HepG2 (cell line): ENCODE results near the gene NAMPT. TPM values are rescaled to one million over a fixed set of nuclear protein-coding genes. Genes with fewer than 3 reads are reported as not detected.

Experiments
- BRF2 ChIP-seq: sonication (generic); formaldehyde crosslinking; IDR thresholded peaks from 2 replicates; pipeline ENCODE4 v1.8.1; 2022; ENCODE audit warnings: mild to moderate bottlenecking, missing genetic modification reagents
- CC2D1A ChIP-seq: sonication (generic); formaldehyde crosslinking; IDR thresholded peaks from 2 replicates; pipeline ENCODE4 v1.8.1; 2023; ENCODE audit warnings: mild to moderate bottlenecking, missing genetic modification reagents
- DPF2 ChIP-seq: sonication (generic); formaldehyde crosslinking; IDR thresholded peaks from 2 replicates; pipeline ENCODE4 v1.4.0; 2020; ENCODE audit warnings: mild to moderate bottlenecking, low read depth, missing genetic modification reagents, borderline replicate concordance
- NFE2 ChIP-seq: sonication (generic); formaldehyde crosslinking; IDR thresholded peaks from 2 replicates; pipeline ENCODE4 v1.4.0; 2020; ENCODE audit warnings: missing genetic modification reagents
- NFE2L2 ChIP-seq: fragments of 150-350 bp; IDR thresholded peaks from 2 replicates; pipeline ENCODE4 v1.6.1; 2014; ENCODE audit warnings: low read length
- NR1H2 ChIP-seq: sonication (generic); formaldehyde crosslinking; IDR thresholded peaks from 2 replicates; pipeline ENCODE4 v1.8.1; 2022; ENCODE audit warnings: low read depth, missing genetic modification reagents, borderline replicate concordance
- THAP9 ChIP-seq: sonication (generic); formaldehyde crosslinking; IDR thresholded peaks from 2 replicates; pipeline ENCODE4; 2020; ENCODE audit warnings: missing genetic modification reagents, mild to moderate bottlenecking, borderline replicate concordance
- ZBED4 ChIP-seq: sonication (generic); formaldehyde crosslinking; IDR thresholded peaks from 2 replicates; pipeline ENCODE4 v1.4.0; 2020; ENCODE audit warnings: missing genetic modification reagents, borderline replicate concordance
- ZEB1 ChIP-seq: IDR thresholded peaks from 2 replicates; pipeline ENCODE4 v1.6.1; 2012; ENCODE audit warnings: mild to moderate bottlenecking, low read depth, inconsistent platforms; ENCODE audit not compliant: insufficient replicate concordance
- ZNF121 ChIP-seq: sonication (generic); formaldehyde crosslinking; IDR thresholded peaks from 2 replicates; pipeline ENCODE4 v1.5.0; 2020; ENCODE audit warnings: mild to moderate bottlenecking, missing genetic modification reagents
- ZNF264 ChIP-seq: sonication (generic); formaldehyde crosslinking; IDR thresholded peaks from 2 replicates; pipeline ENCODE4 v1.4.0; 2020; ENCODE audit warnings: missing genetic modification reagents
- ZNF335 ChIP-seq: sonication (generic); formaldehyde crosslinking; IDR thresholded peaks from 2 replicates; pipeline ENCODE4 v1.4.0; 2020; ENCODE audit warnings: missing genetic modification reagents
- ZNF572 ChIP-seq: sonication (generic); formaldehyde crosslinking; IDR thresholded peaks from 2 replicates; pipeline ENCODE4 v1.5.1; 2020; ENCODE audit warnings: mild to moderate bottlenecking, missing genetic modification reagents
- polyA plus RNA-seq, 8 experiments: library from polyadenylated mRNA; depleted of rRNA in 3 of 8; stranded (reverse) in 7 of 8; unstranded in 1 of 8; fragments of >200 nt; fragmentation: Illumina TruSeq in 4 of 8; extraction: Trizol in 4 of 8; gene quantifications; 2 replicates each; pipeline versions ENCODE4 v1.2.1 to v1.2.3, GENCODE V29; 2011 to 2016; ENCODE audit warnings: low read depth in 4 of 8, missing spikeins in 1 of 8, mixed read lengths in 1 of 8; ENCODE audit not compliant: insufficient read depth in 1 of 8
- total RNA-seq, 5 experiments: library from RNA; depleted of rRNA; stranded (reverse); fragments of >200 nt; fragmentation: Illumina TruSeq; extraction: Trizol; gene quantifications; 2 replicates each; pipeline ENCODE4 v1.2.3, GENCODE V29; 2016; ENCODE audit warnings: low read depth in 1 of 5
- TF ChIP-seq, protein P1 (sequence below): IDR thresholded peaks from 2 replicates; pipeline ENCODE4 v1.6.1; 2016; ENCODE audit warnings: low read depth
- TF ChIP-seq, protein P2 (sequence below): sonication (generic); formaldehyde crosslinking; IDR thresholded peaks from 2 replicates; pipeline ENCODE4 v1.5.0; 2020; ENCODE audit warnings: mild to moderate bottlenecking, missing genetic modification reagents
- TF ChIP-seq, protein P3 (sequence below): sonication (generic); formaldehyde crosslinking; IDR thresholded peaks from 2 replicates; pipeline ENCODE4 v1.9.0; 2021; ENCODE audit warnings: missing genetic modification reagents, mild to moderate bottlenecking, borderline replicate concordance

Gene NAMPT
- total and polyA plus RNA-seq, 2 of the 13 experiments (the other 11 are each of a cell fraction or from before 2014, with no cell fraction given): 15.8 to 67.7 TPM

- TF ChIP-seq ZNF264 (CRISPR knock-in tag) (no peak), NFE2L2 (no peak), ZNF335 (0 out of 2 replicates have a peak, but pooled peaks have one; percentile 29), ZEB1 (no peak), ZBED4 (CRISPR knock-in tag) (no peak), NR1H2 (CRISPR knock-in tag) (no peak), BRF2 (CRISPR knock-in tag) (no peak), DPF2 (CRISPR knock-in tag) (0 out of 2 replicates have a peak, but pooled peaks have one; percentile 14), THAP9 (CRISPR knock-in tag) (no peak), CC2D1A (CRISPR knock-in tag) (0 out of 2 replicates have a peak, but pooled peaks have one; percentile 22), ZNF572 (CRISPR knock-in tag) (no peak), ZNF121 (CRISPR knock-in tag) (no peak), NFE2 (CRISPR knock-in tag) (no peak)
- TF ChIP-seq, protein P1, sequence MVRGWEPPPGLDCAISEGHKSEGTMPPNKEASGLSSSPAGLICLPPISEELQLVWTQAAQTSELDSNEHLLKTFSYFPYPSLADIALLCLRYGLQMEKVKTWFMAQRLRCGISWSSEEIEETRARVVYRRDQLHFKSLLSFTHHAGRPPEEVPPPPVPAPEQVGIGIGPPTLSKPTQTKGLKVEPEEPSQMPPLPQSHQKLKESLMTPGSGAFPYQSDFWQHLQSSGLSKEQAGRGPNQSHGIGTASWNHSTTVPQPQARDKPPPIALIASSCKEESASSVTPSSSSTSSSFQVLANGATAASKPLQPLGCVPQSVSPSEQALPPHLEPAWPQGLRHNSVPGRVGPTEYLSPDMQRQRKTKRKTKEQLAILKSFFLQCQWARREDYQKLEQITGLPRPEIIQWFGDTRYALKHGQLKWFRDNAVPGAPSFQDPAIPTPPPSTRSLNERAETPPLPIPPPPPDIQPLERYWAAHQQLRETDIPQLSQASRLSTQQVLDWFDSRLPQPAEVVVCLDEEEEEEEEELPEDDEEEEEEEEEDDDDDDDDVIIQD (CRISPR knock-in tag): no peak
- TF ChIP-seq, protein P2, sequence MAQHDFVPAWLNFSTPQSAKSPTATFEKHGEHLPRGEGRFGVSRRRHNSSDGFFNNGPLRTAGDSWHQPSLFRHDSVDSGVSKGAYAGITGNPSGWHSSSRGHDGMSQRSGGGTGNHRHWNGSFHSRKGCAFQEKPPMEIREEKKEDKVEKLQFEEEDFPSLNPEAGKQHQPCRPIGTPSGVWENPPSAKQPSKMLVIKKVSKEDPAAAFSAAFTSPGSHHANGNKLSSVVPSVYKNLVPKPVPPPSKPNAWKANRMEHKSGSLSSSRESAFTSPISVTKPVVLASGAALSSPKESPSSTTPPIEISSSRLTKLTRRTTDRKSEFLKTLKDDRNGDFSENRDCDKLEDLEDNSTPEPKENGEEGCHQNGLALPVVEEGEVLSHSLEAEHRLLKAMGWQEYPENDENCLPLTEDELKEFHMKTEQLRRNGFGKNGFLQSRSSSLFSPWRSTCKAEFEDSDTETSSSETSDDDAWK: no peak
- TF ChIP-seq, protein P3, sequence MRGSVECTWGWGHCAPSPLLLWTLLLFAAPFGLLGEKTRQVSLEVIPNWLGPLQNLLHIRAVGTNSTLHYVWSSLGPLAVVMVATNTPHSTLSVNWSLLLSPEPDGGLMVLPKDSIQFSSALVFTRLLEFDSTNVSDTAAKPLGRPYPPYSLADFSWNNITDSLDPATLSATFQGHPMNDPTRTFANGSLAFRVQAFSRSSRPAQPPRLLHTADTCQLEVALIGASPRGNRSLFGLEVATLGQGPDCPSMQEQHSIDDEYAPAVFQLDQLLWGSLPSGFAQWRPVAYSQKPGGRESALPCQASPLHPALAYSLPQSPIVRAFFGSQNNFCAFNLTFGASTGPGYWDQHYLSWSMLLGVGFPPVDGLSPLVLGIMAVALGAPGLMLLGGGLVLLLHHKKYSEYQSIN (CRISPR knock-in tag): no peak
Measured at GRCh38 chr7:106327538-106328481, 43.0 kb upstream of the NAMPT start (continued).
